NCI-H526 (cell line): ENCODE results near the gene CSDE1.

Experiments
- DNase-seq, 2 experiments: peaks; one replicate each; lab custom pipeline; 2025; lab: John Stamatoyannopoulos, UW

CSDE1 gene

DNA sequence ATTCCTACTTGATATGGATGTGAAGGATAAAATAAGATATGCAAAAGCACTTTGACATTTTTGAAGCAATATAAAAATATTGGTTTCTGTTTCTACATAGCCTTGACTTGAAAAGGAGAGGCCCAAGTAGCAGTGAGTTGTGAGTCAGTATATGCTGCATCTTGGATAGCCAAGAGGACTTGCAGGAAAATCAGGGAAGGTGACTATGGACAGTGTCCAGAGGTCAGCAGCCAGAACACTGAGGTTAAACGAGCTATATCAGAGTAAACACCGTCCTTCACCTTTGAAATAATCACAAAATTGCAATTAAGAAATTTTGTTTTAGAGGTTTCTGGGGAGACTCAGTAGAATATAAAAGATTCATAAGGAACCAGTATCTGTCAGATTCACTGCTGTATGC, 55.9 kb downstream of the CSDE1 start:
- no peak for DNase-seq

DNA sequence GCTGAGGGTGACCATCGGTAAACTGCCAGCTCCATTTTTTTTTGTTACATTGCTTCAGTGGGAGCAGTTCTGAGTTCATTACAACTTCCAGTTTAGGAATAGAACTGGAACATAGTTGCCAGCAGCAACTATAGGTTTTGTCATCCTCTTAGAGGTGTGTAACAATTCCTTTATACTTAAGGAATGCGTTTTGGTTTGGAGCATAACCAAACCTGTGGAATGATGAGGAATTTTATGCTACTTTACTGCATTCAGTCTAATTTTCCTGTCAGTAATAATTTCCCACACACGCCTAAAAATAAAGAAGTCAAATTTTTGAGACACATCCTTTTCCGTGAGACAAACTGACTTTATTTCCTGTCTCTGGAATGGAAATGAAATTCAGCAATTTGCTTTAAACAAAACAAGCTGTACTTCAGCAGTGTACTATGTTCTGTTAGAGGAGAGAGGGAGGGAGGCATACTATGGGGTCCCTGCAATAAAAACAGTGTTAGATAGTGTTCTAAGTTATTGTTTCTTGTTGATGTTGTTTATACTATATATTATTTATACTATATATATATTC, 57.7 kb downstream of the CSDE1 start:
- DNase-seq = no peak

DNA sequence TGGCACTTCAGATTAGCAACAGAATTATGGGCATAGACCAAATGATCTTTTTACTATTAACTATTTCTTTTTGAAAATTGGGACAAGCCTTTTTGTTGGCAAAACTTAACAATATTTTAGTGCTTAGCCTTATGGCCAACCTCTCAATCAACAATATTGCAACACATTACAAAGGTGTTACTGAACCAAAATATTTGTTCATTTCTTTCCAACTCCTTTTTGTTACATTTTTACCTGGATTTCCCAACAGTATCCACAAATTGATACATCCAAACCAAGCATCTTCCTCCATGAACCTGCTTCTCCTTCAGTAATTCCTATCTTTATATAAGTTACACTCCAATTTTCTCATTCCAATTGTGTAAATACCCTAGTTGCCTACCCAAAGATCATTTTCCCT, 61.0 kb downstream of the CSDE1 start:
- DNase-seq = no peak

DNA sequence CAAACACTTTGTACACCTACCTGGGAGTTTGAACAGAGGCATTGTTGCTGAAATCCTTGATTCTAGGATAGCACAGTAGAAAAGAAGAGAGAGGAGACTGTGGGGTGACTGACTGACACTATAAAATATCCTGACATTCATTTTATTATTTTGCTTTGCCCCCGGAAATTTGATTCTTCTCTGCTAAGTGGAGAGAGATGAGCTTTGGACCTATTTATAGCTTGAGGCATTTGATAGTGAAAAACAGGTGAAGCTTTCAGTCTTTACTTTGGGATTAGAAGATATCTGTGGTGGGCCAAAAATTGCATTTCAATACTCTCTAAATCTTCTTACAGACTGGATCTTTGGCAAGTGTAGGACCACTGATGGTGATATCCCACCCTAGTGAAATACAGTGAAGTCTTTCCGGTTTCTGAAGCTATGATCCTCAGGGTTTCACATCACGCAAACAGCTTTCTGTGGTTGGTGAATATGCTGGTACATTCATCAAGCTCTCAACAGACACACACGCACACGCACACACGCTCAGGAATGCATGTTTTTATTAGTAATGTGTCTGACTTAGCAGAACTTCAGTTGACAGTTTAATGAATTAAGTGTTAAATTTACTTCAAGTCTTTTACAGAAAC, 62.2 kb downstream of the CSDE1 start, which contains the start of gene AMPD1:
Gene AMPD1, minus strand, starts transcription at position 117 of the 629 bp plus-strand sequence. Its CDS starts 75 bp downstream, at position 42.
- no peak for DNase-seq

DNA sequence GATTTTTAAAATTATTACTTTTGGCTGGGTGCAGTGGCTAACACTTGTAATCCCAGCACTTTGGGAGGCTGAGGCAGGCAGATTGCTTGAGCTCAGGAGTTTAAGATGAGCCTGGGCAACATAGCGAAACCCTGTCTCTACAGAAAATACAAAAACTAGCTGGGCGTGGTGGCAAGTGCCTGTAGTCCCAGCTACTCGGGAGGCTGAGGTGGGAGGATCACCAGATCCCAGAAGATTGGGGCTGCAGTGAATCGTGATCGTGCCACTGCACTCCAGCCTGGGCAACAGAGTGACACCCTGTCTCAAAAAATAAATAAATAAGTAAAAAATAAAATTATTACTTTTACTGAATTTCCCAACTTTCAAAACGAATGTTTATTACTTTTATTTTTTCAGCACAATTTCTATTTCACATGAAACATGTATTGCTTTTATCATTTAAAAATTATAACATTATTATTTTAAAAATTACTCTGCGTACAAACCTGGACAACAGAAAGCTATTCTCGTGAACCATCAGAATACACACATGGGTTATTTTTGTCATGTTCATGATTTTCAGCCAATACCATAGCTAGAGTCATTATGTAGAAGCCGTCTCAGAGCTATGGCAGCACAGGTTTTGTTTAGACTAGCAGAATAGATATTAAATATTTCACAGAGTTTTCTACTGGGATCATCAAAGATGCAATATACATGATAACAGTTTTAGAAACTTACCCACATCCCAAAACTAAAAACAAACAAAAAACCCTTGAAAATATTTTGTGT, 63.1 kb downstream of the CSDE1 start:
- DNase-seq = no peak

DNA sequence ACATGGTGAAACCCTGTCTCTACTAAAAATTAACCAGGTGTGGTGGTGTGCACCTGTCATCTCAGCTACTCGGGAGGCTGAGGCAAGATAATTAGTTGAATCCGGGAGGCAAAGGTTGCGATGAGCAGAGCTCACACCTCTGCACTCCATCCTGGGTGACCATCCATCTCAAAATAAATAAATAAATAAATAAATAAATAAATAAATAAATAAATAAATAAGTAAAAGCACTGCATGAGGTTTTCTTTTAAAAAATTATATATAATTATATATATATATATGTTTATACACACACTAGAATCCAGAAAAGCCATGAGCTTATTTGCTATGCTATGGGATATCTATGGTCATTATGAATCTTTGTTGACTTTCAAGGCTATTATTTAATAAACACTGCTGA, 64.8 kb downstream of the CSDE1 start:
- DNase-seq = no peak

DNA sequence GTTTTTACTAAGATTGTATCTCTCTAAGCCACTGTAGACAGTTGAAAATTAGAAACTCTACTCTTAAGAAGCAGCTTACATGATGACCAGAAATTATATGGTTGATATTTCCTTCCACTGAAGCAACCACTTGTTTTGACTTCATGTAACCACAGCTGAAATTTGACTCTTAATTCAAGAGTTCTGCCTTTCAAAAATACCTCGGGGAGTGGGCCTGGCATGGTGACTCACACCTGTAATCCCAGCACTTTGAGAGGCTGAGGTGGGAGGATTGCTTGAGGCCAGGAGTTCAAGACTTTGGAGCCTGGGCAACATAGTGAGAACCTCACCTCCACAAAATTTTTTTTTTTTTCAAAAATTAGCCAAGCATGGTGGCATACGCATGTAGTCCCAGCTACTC, 66.7 kb downstream of the CSDE1 start:
- DNase-seq = no peak

DNA sequence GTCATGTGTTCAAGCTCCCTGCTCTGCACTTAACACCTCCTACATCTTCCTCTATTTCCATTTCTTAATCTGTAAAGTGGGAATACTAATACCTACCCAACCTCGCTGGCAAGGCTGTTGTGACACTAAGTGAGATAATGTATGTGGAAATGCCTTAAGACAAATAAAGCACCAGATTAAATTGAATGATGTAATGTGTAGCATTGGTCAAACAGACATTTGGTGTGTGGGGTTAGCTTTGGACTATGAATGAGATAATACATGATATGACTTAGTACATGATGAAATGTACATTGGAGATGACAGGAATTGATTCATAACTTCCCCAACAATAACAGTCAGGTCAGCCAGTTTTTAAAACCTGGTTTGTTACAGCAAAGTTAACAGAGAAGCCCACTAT, 67.6 kb downstream of the CSDE1 start:
- no peak for DNase-seq

DNA sequence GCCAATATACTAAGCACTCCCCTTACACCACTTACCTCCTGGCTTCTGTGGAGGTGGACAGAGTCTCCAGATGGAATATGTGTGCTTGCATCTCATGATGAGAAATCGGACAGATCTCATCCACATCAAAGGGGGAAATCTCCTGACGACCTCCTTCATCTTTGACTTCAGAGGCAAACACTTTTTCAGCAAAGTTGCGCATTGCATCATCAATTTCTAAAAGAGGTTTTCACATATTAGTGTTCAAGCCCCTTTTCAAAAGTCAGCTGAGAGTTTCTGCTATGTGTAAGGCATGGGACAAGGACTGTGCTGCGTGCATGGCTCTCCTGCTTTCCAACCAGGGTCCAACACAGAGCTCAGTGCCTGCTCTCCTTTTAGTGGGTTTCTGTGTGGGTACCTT, 69.3 kb downstream of the CSDE1 start:
- DNase-seq = no peak

DNA sequence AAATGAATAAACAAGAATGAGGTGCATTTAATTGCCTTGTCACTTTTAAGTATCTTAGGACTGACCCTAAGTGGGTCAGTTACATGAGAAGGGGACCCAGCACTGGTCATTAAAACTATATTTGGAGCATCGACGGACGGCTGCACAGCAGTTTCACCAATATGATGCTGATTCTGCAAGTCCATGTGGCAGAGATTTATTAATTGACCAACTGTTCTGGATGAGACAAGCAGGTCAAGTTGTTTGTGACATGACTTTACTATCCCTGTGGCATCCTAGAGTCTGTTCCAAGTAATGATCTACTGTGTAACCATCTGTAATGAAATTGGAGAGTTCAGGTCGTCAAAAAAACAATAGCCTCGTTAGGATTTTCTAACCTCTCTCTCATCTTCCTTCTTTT, 71.9 kb downstream of the CSDE1 start:
- no peak for DNase-seq

DNA sequence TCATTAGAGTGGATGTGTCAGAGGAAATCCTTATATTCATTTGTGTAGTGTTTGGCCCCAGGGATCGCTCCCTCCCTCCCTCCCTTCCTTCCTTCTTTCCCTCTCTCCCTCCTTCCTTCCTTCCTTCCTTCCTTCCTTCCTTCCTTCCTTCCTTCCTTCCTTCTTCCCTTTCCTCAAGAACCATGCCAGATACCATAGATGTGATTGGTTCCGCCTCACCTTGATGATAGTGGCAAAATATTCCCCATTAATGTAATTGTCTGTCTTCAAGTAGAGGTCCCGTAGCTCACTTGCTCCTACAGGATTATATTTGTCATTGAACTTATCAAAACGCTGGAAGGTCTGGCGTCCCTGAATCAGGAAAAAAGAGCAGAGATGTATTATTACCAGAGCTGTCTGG, 80.1 kb downstream of the CSDE1 start:
- DNase-seq = no peak

DNA sequence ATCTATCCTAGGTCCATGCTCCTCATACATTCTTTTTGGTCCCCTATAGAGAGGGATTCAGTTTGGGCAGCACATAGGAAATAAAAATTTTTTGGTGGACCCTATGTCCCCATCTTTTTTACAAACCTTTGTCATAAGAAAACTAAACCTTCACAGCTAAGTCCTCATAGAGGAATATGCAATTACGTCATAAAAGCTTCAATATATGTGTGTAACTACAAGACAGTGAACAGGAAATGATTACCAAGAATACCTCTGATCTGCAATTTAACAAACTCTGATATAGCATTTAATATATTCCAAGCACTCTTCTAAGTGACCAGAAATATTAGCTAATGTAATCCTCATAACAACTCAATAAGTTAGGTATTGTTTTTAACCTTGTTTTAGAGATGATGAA, 81.7 kb downstream of the CSDE1 start:
- no peak for DNase-seq

DNA sequence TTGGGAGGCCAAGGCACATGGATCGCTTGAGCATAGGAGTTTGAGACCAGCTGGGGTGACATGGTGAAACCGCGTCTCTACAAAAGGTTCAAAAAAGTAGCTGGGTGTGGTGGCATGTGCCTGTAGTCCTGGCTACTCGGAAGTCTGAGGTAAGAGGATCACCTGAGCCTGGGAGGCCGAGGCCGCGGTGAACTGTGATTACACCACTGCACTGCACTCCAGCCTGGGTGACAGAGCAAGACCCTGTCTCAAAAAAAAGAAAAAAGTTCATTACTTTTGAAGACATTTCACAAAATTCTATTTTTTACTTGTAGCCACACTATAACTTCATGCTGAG, 85.9 kb downstream of the CSDE1 start:
- DNase-seq = no peak

DNA sequence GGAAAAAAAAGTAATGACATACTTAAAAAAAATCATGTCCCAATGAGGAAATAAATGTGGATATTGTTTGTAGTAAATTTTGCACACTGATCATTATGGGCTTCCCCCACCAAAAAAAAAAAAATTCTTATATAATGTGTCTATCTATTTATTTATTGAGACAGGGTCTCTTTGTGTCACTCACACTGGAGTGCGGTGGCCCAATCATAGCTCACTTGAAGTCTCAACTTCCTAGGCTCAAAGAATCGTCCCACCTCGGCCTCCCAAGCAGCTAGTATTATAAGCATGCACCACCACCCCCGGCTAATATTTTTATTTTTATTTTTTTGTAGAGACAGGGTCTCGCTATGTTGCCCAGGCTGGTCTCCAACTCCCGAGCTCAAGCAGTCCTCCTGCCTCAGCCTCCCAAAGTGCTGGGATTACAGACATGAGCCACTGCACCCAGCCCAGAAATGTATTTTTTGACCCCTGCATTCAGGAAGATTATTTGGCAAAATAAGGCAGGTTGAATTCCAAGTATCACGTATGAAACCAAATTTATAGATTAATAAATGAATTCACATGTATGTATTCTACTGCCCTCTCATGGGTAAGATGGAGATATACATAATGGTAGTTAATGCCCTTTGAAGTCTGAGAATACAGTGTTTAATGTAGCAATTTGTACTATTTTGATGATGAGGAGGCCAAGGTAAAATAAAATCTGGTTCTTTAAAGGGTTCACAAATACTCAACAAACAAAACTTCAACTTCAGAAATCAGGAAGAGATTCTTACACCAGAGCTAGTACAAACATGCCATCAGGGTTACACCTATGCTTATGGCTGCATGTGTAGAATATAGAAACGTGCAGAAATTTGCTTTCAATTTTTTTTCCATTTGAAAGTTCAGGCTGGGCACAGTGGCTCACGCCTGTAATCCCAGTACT, 86.5 kb downstream of the CSDE1 start:
- DNase-seq = peak in 1 of 2 experiments; percentile 40

DNA sequence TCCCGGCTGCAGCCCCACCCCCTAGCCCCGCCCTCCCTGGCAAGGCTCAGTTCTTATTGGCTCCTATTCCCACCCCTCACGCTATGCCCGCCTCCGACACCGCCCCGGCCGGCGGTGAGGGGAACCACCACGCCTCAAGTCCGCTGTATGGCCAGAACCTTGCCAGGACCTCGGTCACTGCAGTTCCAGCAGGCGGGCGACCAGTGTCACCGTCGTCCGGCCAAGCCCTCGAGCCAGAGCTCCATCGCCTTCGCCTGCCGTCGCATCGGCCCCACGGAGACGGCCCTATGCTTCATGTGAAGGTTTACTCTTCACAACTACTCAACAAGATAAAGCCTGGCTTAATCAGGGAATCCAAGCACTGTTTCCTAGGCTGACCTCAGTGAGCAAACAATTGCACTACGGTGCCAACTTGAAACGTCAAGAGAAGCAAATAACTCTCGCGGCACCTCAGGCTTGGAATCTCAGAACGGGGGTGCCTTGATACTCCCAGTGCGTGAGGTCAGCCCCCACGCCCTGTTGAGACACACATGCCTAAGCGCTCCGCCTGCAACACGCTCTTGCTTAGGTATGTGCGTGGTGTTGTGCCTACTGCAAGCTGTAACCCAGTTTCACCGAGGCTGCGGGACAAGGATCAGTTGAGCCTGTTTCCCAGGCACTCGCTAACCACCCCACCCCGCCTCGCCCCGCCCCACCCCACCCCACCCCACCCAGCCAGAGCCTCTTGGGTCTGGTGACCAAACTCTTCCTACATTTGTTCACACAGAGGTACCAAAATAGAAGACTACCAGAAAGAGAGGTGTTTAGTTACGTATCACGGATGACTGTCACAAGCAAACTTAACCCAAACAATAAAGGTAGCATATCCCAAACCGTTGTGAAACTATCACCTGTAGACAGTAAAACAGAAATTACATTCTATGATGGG, 87.4 kb downstream of the CSDE1 start:
- peak; percentile 73 to 94 for DNase-seq

DNA sequence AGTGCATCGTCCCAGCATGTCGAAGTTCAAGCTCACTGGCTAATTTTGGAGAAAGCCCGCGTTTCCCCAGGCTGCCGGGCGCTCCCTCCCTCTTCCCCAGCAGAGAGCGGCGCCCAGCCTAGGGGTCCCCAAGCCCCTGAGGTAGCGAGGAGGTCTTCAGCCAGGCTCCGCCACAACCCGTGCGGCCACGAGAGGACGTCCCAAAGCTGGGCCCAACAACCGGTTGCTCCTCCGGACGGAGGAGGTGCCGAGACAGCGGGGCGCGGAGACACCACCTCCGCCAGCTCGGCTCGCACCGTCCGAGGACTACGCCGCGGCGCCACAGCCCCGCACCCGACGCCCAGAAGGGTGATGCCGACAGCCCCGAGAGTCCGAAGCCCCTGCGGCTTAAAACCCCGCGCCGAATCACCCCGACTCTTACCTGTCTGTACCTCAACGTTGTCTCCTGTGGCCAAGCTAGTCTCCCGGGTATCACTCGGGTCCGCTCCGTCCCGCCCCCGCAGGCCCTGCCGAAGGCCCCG, 88.2 kb downstream of the CSDE1 start, which contains the start of gene DENND2C:
Gene DENND2C, minus strand, starts transcription at position 488 of the 521 bp plus-strand sequence. CDS start 44,065 bp downstream, outside the sequence.
- peak in 1 of 2 experiments; percentile 89 for DNase-seq

DNA sequence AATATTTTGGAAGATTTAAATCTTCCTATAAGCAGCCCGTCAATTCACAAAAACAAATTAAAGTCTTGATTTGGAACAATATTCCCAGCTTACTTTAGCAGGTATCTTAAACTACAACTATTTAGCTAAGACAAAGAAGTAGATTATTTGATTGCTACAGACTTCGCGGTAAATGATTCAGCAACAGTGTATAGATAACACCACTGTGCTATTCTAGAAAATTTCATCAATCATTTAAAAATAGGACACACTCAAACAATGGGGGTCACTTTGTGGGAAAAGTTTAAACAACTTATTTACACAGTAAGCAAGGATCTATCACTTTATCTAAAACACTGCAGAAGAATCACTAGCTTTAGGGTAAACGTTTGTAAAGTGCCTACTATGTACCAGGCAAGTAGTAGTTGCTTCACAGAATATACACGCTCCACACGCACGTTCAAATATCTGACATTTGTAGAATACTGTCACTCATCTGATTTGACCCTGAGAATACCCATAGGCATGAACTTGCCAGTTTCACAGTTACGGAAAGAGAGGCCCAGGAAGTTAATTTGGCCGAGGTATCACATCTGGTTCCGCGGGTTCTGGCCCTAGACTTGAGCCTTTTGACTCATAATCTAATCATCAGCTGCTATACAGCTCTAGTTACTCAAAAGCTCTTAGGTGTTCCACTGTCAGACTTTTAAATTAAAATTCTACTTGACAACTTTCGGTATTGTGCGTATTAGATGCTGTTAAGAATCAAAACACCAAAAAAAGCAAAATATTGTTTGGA, 88.8 kb downstream of the CSDE1 start:
- no peak for DNase-seq

DNA sequence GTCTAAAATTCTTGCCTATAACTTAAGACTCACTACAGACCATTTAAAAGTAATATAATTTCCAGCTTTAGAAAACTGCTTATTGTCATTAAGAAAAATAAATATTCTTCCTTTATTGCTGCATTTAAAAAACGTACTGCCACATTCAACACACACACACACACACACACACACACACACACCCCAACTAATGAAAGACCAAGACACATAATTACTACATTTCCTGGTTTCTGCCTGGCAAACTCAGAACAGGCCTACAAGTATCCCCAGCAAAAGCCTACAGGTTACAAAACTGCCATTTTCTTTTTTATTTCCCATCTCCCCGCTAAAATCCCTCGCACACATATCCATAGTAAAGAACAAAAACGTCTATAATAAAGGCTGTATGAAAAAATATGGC, 89.4 kb downstream of the CSDE1 start:
- no peak for DNase-seq

DNA sequence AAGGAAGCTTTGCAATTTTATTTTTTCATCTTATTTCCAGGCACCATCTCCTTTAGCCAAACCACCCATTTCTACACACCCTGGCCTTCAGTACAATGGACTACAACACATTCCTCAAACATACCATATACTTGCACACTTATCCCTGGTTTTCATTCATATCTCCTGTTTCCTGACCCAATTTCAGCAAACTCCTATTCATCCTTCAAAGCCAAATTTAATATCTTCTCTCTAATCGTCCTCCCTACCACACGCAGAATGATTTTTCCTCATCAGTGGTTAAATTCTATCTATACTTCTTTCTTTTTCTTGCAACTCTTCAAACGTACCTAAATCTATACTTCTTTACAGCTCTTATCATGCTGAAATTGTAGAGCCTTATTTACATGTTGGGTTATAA, 90.8 kb downstream of the CSDE1 start:
- DNase-seq = no peak
